IMR-90 (cell line): ENCODE measurements around the gene ZNF853. TPM values are rescaled to one million over a fixed set of nuclear protein-coding genes. Genes with fewer than 3 reads are reported as not detected.

Experiments
- ATAC-seq: fragments of 200-7000 bp; cut with Tn5 transposase; 2 replicates; pipeline ENCODE4 v1.9.1; 2020; ENCODE audit warnings: low read depth, mild to moderate bottlenecking, moderate library complexity
- BruUV-seq: library from RNA; stranded (reverse); fragments of 400-500 nt; replicated peaks from 2 replicates; lab custom pipeline; 2021; lab: Mats Ljungman, UMichigan
- CTCF ChIA-PET: fragments of 300-600 bp; formaldehyde crosslinking; extraction: SDS; loops from one replicate; lab custom pipeline; 2021; ENCODE audit warnings: antibody characterized with exemption; lab: Yijun Ruan, JAX
- POLR2A ChIA-PET: fragments of 300-600 bp; sonication (Branson Sonifier 250); formaldehyde crosslinking; loops from one replicate; lab custom pipeline; 2022; ENCODE audit warnings: antibody characterized with exemption; ENCODE audit not compliant: unreplicated experiment; lab: Charles Lee
- DNase-seq: peaks from one replicate; pipeline ENCODE4 v3.0.0; 2013
- H2AFZ ChIP-seq: replicated peaks from 2 replicates; pipeline ENCODE3; 2013; ENCODE audit warnings: low read length, mild to moderate bottlenecking; ENCODE audit not compliant: poor library complexity
- H2AK5ac ChIP-seq: 2 replicates; pipeline ENCODE4 v1.6.1; 2013; ENCODE audit warnings: low read depth, low read length, inconsistent platforms
- H2AK9ac ChIP-seq: replicated peaks from 2 replicates; pipeline ENCODE3; 2013; ENCODE audit warnings: mild to moderate bottlenecking, low read depth, low read length, moderate library complexity; ENCODE audit not compliant: poor library complexity
- H2BK120ac ChIP-seq: 2 replicates; pipeline ENCODE4 v1.6.1; 2013; ENCODE audit warnings: low read depth, low read length, inconsistent platforms
- H2BK15ac ChIP-seq: 3 replicates; pipeline ENCODE4 v1.6.1; 2013; ENCODE audit warnings: low read depth, low read length, inconsistent platforms
- H2BK20ac ChIP-seq: 2 replicates; pipeline ENCODE4 v1.6.1; 2013; ENCODE audit warnings: low read depth, mild to moderate bottlenecking, inconsistent platforms, low read length, moderate library complexity
- H2BK5ac ChIP-seq: 2 replicates; pipeline ENCODE4 v1.6.1; 2013; ENCODE audit warnings: mild to moderate bottlenecking, low read depth, low read length, inconsistent platforms; ENCODE audit not compliant: poor library complexity, severe bottlenecking
- H3K14ac ChIP-seq: replicated peaks from 2 replicates; pipeline ENCODE4 v1.6.1; 2013; ENCODE audit warnings: low read depth, low read length, inconsistent platforms
- H3K18ac ChIP-seq: 2 replicates; pipeline ENCODE4 v1.6.1; 2013; ENCODE audit warnings: low read depth, low read length, control low read depth
- H3K23ac ChIP-seq: 2 replicates; pipeline ENCODE4 v1.6.1; 2013; ENCODE audit warnings: low read depth, low read length, inconsistent platforms
- H3K27ac ChIP-seq: 2 replicates; pipeline ENCODE4 v1.5.1; 2013; ENCODE audit warnings: mild to moderate bottlenecking, control low read depth, low read length; ENCODE audit not compliant: insufficient read depth
- H3K27me3 ChIP-seq: 2 replicates; pipeline ENCODE4 v1.6.1; 2013; ENCODE audit warnings: low read length; ENCODE audit not compliant: control insufficient read depth, insufficient read depth
- H3K36me3 ChIP-seq: 2 replicates; pipeline ENCODE4 v1.6.1; 2013; ENCODE audit warnings: low read length, mixed read lengths; ENCODE audit not compliant: control insufficient read depth, insufficient read depth
- H3K4ac ChIP-seq: 2 replicates; pipeline ENCODE4 v1.6.1; 2013; ENCODE audit warnings: low read depth, low read length, inconsistent platforms
- H3K4me1 ChIP-seq: 2 replicates; pipeline ENCODE4 v1.6.1; 2013; ENCODE audit warnings: low read length, mixed read lengths; ENCODE audit not compliant: control insufficient read depth, insufficient read depth
- H3K4me2 ChIP-seq: 2 replicates; pipeline ENCODE4 v1.6.1; 2013; ENCODE audit warnings: low read depth, mild to moderate bottlenecking, control low read depth, low read length, moderate library complexity
- H3K4me3 ChIP-seq: 2 replicates; pipeline ENCODE4 v1.5.1; 2013; ENCODE audit warnings: low read depth, mild to moderate bottlenecking, control low read depth, low read length, moderate library complexity; ENCODE audit not compliant: insufficient read depth
- H3K56ac ChIP-seq: 2 replicates; pipeline ENCODE4 v1.6.1; 2013; ENCODE audit warnings: low read length, inconsistent platforms; ENCODE audit not compliant: insufficient read depth; ENCODE audit errors: extremely low read depth
- H3K79me1 ChIP-seq, 2 experiments: 2 replicates each; pipeline ENCODE4 v1.6.1; 2013; ENCODE audit warnings: low read length in 2 of 2, inconsistent platforms in 1 of 2, low read depth in 1 of 2
- H3K9ac ChIP-seq: 2 replicates; pipeline ENCODE4 v1.6.1; 2013; ENCODE audit warnings: low read depth, low read length, control low read depth
- H3K9me1 ChIP-seq: 2 replicates; pipeline ENCODE4 v1.6.1; 2013; ENCODE audit warnings: low read length, inconsistent platforms; ENCODE audit not compliant: insufficient read depth
- H3K9me3 ChIP-seq: 2 replicates; pipeline ENCODE4 v1.6.1; 2013; ENCODE audit warnings: low read length; ENCODE audit not compliant: control insufficient read depth, insufficient read depth
- H4K20me1 ChIP-seq: 2 replicates; pipeline ENCODE4 v1.6.1; 2013; ENCODE audit warnings: low read length, inconsistent platforms; ENCODE audit not compliant: insufficient read depth
- H4K5ac ChIP-seq: 2 replicates; pipeline ENCODE4 v1.6.1; 2013; ENCODE audit warnings: mild to moderate bottlenecking, low read depth, low read length, control low read depth
- H4K8ac ChIP-seq, 2 experiments: 2 replicates each; pipeline ENCODE4 v1.6.1; 2013; ENCODE audit warnings: low read depth in 2 of 2, low read length in 2 of 2, control low read depth in 1 of 2, inconsistent platforms in 1 of 2
- H4K91ac ChIP-seq: 2 replicates; pipeline ENCODE4 v1.6.1; 2013; ENCODE audit warnings: low read depth, low read length, inconsistent platforms; ENCODE audit not compliant: insufficient read depth
- BHLHE40 ChIP-seq: fragments of 150-350 bp; IDR thresholded peaks from 2 replicates; pipeline ENCODE4 v1.6.1; 2016; ENCODE audit warnings: mild to moderate bottlenecking, low read depth, low read length
- CEBPB ChIP-seq: IDR thresholded peaks from 2 replicates; pipeline ENCODE4 v1.6.1; 2012; ENCODE audit warnings: low read depth, low read length, improper control_type of control experiment
- MAFK ChIP-seq: IDR thresholded peaks from 2 replicates; pipeline ENCODE4 v1.6.1; 2012; ENCODE audit warnings: low read depth, low read length, improper control_type of control experiment
- MAZ ChIP-seq: IDR thresholded peaks from 2 replicates; pipeline ENCODE4 v1.6.1; 2012; ENCODE audit warnings: low read depth, mild to moderate bottlenecking, low read length, improper control_type of control experiment, moderate library complexity, borderline replicate concordance
- MXI1 ChIP-seq: IDR thresholded peaks from 2 replicates; pipeline ENCODE4 v1.6.1; 2012; ENCODE audit warnings: low read depth, mild to moderate bottlenecking, low read length, moderate library complexity, borderline replicate concordance
- NFE2L2 ChIP-seq: fragments of 150-350 bp; IDR thresholded peaks from 2 replicates; pipeline ENCODE4 v1.6.1; 2016; ENCODE audit warnings: low read depth, mild to moderate bottlenecking, low read length
- POLR2A ChIP-seq: IDR thresholded peaks from 2 replicates; pipeline ENCODE4 v1.6.1; 2012; ENCODE audit warnings: mild to moderate bottlenecking, low read depth, low read length
- RAD21 ChIP-seq: IDR thresholded peaks from 2 replicates; pipeline ENCODE4 v1.6.1; 2012; ENCODE audit warnings: low read length, improper control_type of control experiment
- RCOR1 ChIP-seq: IDR thresholded peaks from 2 replicates; pipeline ENCODE4 v1.6.1; 2012; ENCODE audit warnings: mild to moderate bottlenecking, low read length, improper control_type of control experiment; ENCODE audit not compliant: insufficient replicate concordance
- RFX5 ChIP-seq: IDR thresholded peaks from 2 replicates; pipeline ENCODE4 v1.8.0; 2012; ENCODE audit warnings: low read depth, mild to moderate bottlenecking, low read length, moderate library complexity
- SMC3 ChIP-seq: fragments of 150-350 bp; IDR thresholded peaks from 2 replicates; pipeline ENCODE4 v1.6.1; 2016; ENCODE audit warnings: low read depth, mild to moderate bottlenecking, antibody characterized with exemption, low read length, moderate library complexity
- WGBS, 2 experiments: methylation state at CpG; one replicate each; pipeline versions ENCODE4 v1.1.5 to v1.1.7; 2013; ENCODE audit warnings: missing lambda C conversion rate in 2 of 2; ENCODE audit not compliant: insufficient read length in 1 of 2; ENCODE audit errors: extremely low coverage in 2 of 2; 5-methylcytosine and 5-hydroxymethylcytosine counted together
- dilution Hi-C: fragments of 300-500 bp; cut with HindIII; formaldehyde crosslinking; loops from one replicate; pipeline ENCODE4 v1.14.3; 2018; ENCODE audit warnings: low sequenced_read_pairs; ENCODE audit not compliant: unreplicated experiment
- in situ Hi-C: fragments of 300-500 bp; cut with MboI; formaldehyde crosslinking; loops from 3 replicates; pipeline ENCODE4 v1.14.3; 2019; ENCODE audit warnings: low sequenced_read_pairs, inconsistent platforms, mixed read lengths
- intact Hi-C: fragments of 100-400 bp; cut with micrococcal nuclease; formaldehyde crosslinking; loops from 2 replicates; pipeline ENCODE4 v1.10.0; 2022
- polyA plus RNA-seq, 3 experiments: library from polyadenylated mRNA; depleted of rRNA; stranded (reverse); fragments of >200 nt; gene quantifications; 2 replicates each; pipeline ENCODE4 v1.2.3, GENCODE V29; 2012; ENCODE audit warnings: low replicate concordance in 1 of 3
- total RNA-seq: library from RNA; depleted of rRNA; stranded (reverse); fragments of >200 nt; gene quantifications from 2 replicates; pipeline ENCODE4 v1.2.3, GENCODE V29; 2012
- TF ChIP-seq, protein P1 (sequence below): conservative IDR thresholded peaks from 2 replicates; pipeline ENCODE4 v1.5.1; 2012; ENCODE audit warnings: mild to moderate bottlenecking, low read depth, low read length, improper control_type of control experiment
- TF ChIP-seq, protein P2 (sequence below): fragments of 150-350 bp; IDR thresholded peaks from 2 replicates; pipeline ENCODE4 v1.6.1; 2017; ENCODE audit warnings: mild to moderate bottlenecking, antibody characterized with exemption, low read length, low read depth

ZNF853 gene
- total and polyA plus RNA-seq, 2 of the 4 experiments (the other 2 are of a cell fraction) = 3.4 TPM

DNA sequence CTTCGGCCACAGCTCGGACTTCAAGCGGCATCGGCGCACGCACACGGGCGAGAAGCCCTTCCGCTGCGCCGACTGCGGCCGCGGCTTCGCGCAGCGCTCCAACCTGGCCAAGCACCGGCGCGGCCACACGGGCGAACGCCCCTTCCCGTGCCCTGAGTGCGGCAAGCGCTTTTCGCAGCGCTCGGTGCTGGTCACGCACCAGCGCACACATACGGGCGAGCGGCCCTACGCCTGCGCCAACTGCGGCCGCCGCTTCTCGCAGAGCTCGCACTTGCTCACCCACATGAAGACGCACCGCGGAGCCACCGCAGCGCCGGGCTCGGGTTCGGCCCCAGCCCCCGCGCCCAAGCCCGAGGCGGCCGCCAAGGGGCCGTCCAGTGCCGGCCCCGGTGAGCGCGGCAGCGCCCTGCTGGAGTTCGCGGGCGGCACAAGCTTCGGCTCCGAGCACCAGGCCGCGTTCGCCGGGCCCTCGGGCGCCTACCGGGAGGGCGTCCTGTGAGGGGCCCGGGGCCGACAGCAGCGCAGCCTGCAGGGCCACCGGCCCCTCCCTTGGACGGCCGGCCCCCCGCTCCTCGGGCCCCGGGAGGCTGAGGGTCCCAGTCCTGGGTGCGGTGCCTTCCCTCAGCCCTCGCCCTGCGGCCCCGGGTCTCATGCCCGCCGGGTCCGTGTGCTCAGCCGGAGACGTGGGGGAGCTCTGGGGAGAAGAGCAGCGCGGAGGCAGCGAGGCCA, 38.9 kb downstream of the ZNF853 start (continued):
- TF ChIP-seq RFX5 = no peak

DNA sequence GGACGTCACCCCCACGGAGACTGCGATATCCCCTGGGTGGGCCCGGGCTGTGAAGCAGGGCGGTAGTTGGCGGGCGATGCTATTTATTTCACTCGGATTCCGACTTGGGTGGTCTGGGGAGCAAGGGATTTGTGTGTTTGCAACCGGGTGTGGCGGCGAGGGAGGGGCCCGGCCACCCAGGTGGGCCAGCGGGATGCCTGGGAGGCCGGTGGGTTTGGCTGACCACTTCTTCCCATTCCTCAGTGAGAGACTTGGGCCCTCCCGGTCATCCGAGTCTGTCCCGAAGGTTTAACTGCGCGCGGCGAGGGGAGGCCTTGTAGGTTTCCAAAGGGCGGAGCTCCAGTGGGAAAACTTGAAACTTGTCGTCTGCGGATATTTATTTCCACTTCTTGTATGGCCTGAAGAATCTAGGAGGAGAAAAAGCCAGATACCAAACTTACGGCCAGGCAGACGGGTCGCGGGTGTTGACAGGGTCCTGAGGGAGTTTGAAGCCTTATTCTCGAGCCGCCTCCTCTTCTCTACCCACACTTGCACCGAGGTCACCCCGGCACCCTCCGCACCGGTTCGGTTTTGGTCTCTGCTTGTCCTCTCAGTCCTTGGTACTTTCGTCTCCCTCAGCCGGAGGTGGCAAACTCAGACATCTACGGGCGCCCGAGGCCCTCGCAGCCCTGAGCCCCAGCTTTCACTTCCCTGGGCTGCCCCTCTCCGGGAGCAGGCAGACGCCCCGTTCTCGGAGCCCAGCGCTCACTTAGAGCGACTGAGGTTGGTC, 39.6 kb downstream of the ZNF853 start:
- no peak overlapping the region for H2AK5ac ChIP-seq
- H3K4me3 ChIP-seq = no peak overlapping the region
- no peak overlapping the region for H3K23ac ChIP-seq
- H3K27me3 ChIP-seq = no peaks in the 10 kb centered on the region; the same call in 1 of the 2 replicates
- peaks cover 30% of the 10 kb centered on the region for H3K9me3 ChIP-seq
- no peak overlapping the region for H2BK20ac ChIP-seq
- H3K4ac ChIP-seq = no peak overlapping the region
- H3K14ac ChIP-seq = no peak overlapping the region
- no peak overlapping the region for H2BK120ac ChIP-seq
- no peak overlapping the region for H2BK15ac ChIP-seq
- no peak for ATAC-seq
- H3K36me3 ChIP-seq = peaks cover 62% of the 10 kb centered on the region
- H2AK9ac ChIP-seq = peak overlapping the region; percentile 28
- H3K9me1 ChIP-seq = no peaks in the 10 kb centered on the region
- H3K79me1 ChIP-seq = peaks cover 0 to 4% of the 10 kb centered on the region in 2 experiments; a peak in 1 of 4 replicates
- no peak for DNase-seq
- ChIA-PET CTCF (no interaction called here), POLR2A (no interaction called here)
- H3K18ac ChIP-seq = no peak overlapping the region
- H4K5ac ChIP-seq = no peak overlapping the region
- H3K27ac ChIP-seq = no peak overlapping the region
- no peak overlapping the region for H3K4me2 ChIP-seq
- in situ Hi-C loops = no loop called here
- WGBS, 2 experiments = 96% methylated on average over 8 of the region's 48 CpGs; no CpG with 5 or more reads in 1 of the 2 experiments
- H2AFZ ChIP-seq = no peak overlapping the region
- dilution Hi-C loops = no loop called here
- H4K20me1 ChIP-seq = no peaks in the 10 kb centered on the region
- intact Hi-C loops = no loop called here
- H2BK5ac ChIP-seq = no peak overlapping the region
- H3K56ac ChIP-seq = no peak overlapping the region
- no peak overlapping the region for H3K9ac ChIP-seq
- no peak overlapping the region for H4K91ac ChIP-seq
- no TSS peak for BruUV-seq
- no peak overlapping the region for H4K8ac ChIP-seq
- H3K4me1 ChIP-seq = no peaks in the 10 kb centered on the region
- no peak for TF ChIP-seq BHLHE40
- TF ChIP-seq SMC3 = no peak
- TF ChIP-seq NFE2L2 = no peak
- no peak for TF ChIP-seq RAD21
- TF ChIP-seq POLR2A = no peak
- no peak for TF ChIP-seq CEBPB
- no peak for TF ChIP-seq RFX5
- no peak for TF ChIP-seq MAFK
- TF ChIP-seq, protein P1, sequence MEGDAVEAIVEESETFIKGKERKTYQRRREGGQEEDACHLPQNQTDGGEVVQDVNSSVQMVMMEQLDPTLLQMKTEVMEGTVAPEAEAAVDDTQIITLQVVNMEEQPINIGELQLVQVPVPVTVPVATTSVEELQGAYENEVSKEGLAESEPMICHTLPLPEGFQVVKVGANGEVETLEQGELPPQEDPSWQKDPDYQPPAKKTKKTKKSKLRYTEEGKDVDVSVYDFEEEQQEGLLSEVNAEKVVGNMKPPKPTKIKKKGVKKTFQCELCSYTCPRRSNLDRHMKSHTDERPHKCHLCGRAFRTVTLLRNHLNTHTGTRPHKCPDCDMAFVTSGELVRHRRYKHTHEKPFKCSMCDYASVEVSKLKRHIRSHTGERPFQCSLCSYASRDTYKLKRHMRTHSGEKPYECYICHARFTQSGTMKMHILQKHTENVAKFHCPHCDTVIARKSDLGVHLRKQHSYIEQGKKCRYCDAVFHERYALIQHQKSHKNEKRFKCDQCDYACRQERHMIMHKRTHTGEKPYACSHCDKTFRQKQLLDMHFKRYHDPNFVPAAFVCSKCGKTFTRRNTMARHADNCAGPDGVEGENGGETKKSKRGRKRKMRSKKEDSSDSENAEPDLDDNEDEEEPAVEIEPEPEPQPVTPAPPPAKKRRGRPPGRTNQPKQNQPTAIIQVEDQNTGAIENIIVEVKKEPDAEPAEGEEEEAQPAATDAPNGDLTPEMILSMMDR = no peak
- TF ChIP-seq MAZ = no peak
- TF ChIP-seq, protein P2, sequence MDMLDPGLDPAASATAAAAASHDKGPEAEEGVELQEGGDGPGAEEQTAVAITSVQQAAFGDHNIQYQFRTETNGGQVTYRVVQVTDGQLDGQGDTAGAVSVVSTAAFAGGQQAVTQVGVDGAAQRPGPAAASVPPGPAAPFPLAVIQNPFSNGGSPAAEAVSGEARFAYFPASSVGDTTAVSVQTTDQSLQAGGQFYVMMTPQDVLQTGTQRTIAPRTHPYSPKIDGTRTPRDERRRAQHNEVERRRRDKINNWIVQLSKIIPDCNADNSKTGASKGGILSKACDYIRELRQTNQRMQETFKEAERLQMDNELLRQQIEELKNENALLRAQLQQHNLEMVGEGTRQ = no peak
- no peak for TF ChIP-seq RCOR1
- TF ChIP-seq MXI1 = no peak
